T-helper 2 cell (primary cell): Measurements from ENCODE around the gene TRIM72.
"Not testable (repeated sequence)": the region's sequence is repeated elsewhere in the genome, so short reads cannot be mapped to it uniquely, and the experiment has no call there.

Experiments used
- DNase-seq, 5 experiments: peaks; one replicate each; pipeline versions ENCODE4 v3.0.0 to v3.0.0-alpha.2; 2012 to 2022

TRIM72 gene

GRCh38 chr16:31190818-31191444, 23.0 kb upstream of the TRIM72 start:
- no peak for DNase-seq

GRCh38 chr16:31191697-31192428, 22.1 kb upstream of the TRIM72 start:
- no peak for DNase-seq

DNA sequence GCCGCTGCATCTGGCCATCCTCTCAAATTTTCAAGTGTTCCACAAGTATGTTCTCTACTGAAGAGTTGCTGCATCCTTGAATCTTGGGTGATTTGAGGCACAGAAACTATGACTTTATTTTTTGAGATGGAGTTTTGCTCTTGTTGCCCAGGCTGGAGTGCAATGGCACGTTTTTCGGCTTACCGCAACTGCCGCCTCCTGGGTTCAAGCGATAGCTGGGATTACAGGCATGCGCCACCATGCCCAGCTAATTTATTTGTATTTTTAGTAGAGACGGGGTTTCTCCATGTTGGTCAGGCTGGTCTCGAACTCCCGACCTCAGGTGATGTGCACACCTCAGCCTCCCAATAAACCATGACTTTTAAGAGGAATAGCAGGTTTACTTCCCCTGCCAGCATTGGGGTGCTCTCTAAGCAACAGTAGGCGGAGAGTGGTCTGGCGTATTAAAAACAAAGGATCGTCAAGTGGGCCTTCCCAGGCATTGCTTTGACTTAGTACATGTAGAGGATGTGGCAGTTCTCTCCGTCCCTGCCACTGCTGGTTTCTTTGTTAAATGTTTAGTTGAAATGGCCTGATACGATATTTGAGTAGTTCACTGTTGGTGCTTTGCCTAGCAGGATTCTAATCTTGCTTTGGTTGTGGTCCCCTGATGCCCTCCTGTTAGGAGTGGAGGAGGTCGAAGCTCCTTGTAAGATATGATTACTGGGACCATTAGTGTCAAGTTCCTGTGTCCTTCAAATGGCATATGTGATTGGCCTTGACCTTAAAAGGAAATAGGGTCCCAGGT, 20.9 kb upstream of the TRIM72 start:
- DNase-seq, result no peak

GRCh38 chr16:31193874-31194273, 20.0 kb upstream of the TRIM72 start:
- no peak for DNase-seq

GRCh38 chr16:31194898-31195297, 19.0 kb upstream of the TRIM72 start:
- peak in 1 of 5 experiments; percentile 61 for DNase-seq

- DNase-seq, result not testable (repeated sequence)
Observed at GRCh38 chr16:31195861-31196260, 18.1 kb upstream of the TRIM72 start.

DNA sequence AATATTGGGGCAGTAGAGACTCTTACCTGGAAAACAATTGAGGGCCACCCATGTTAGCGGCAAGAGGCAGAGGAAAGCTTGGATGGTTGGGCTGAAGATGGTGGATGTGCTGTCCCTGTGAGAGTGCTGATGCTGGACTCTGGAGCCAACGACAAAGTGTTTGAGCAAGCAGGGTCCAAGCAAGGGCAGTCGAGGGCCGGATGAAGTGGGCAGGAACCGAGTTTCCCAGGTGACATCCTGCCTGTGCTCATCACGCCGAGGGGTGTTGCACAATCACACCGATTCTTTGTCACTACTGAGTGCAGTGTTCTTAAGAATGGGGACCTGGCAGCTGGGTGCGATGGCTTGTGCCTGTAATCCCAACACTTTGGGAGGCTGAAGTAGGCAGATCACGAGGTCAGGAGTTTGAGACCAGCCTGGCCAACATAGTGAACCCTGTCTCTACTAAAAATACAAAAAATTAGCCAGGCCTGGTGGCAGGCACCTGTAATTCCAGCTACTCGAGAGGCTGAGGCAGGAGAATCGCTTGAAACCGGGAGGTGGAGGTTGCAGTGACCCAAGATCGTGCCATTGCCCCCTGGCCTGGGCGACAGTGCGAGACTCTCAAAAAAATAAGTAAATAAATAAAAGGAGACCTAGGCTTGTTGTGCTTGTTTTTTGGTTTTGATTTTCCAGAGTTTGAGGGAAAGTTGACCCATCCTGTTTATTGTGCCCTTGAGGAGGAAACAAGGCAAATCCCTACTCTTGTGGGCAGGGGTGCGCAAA, 17.4 kb upstream of the TRIM72 start:
- no peak for DNase-seq

DNA sequence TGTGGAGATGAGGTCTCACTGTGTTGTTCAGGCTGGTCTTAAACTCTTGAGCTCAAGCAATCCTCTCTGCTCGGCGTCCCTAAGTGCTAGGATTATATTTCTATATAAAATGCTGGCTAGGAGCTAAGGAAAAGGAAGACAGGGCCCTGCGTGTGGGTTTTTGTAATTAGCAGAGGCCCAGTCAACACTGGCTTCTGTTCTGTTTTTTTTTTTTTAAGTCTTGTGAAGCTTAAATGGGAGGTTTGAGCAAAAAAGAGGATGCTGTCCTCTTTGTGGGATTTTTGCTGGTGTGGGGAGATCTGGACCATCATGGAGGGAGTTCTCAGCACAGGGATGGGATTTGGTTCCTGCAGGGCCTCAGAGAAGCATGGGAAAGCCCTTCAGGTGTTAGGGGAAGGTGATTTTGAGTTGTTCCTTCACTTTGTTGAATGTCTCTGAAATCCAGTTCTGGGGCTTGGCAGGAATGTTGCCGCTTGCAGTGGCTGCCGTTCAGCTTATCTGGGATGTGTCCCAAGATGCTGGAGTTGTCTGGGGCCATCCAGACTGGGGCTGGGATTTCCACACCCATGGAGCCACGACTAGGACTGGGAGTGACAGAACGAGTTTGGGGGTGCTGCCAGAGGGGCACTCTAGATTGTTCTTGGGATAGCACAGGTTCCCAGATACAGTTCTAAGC, 15.6 kb upstream of the TRIM72 start:
- DNase-seq, result no peak

GRCh38 chr16:31199430-31200041, 14.4 kb upstream of the TRIM72 start:
- no peak for DNase-seq

GRCh38 chr16:31200111-31200510, 13.8 kb upstream of the TRIM72 start:
- DNase-seq, result not testable (repeated sequence)

- peak in 3 of 5 experiments; percentile 36 to 86 (median 41) for DNase-seq
Observed at GRCh38 chr16:31200821-31201568, 12.9 kb upstream of the TRIM72 start.

- peak in 3 of 5 experiments; percentile 28 to 70 (median 41) for DNase-seq
Observed at GRCh38 chr16:31201582-31202413, 12.1 kb upstream of the TRIM72 start.

- peak in 1 of 5 experiments; percentile 58 for DNase-seq
Observed at GRCh38 chr16:31202414-31203375, 11.2 kb upstream of the TRIM72 start, which contains the start of gene PYCARD. TSS of gene PYCARD (minus strand) at chr16:31202760. CDS start at chr16:31202690, 70 bp downstream.

- DNase-seq, result no peak
Observed at GRCh38 chr16:31204871-31205666, 8.8 kb upstream of the TRIM72 start.

DNA sequence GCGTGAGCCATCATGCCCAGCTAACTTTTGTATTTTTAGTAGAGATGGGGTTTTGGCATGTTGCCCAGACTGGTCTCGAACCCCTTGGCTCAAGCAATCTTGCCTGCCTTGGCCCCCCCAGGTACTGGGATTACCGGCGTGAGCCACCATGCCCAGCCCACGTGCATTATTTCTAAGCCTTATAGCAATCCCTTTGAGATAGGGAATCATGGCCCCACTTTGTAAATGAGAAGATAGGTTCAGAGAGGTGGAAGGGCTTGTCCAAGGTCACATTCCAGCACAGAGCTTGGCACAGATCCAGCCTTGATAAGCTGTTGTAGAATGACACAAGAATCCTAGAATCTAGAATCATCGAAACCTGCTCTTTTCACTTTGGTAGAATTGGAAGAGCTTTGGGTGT, 7.1 kb upstream of the TRIM72 start:
- no peak for DNase-seq

DNA sequence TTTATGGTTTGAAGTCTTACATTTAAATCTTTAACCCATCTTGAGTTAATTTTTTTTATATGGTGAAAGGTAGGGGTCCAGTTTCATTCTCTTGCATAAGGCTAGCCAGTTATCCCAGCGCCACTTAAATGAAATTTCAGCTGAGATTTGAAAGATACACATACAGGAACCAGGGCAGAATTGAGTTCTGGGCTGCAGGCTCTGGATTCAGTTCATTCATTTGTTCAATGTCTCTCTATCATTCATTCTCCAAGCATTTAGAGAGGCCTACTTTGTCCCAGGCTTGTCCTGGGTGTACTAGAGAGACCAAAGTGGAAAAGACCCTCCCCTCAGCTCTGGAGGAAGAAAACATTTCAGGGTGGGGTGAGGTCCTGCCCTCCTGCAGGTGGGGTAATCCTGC, 577 bp upstream of the TRIM72 start:
- no peak for DNase-seq

GRCh38 chr16:31214708-31215286, 878 bp downstream of the TRIM72 start:
- DNase-seq, result no peak
